Fibroblast of lung (primary cell): ENCODE results near the gene MEGF8.

Source experiments
- EZH2 ChIP-seq: IDR thresholded peaks from 2 replicates; pipeline ENCODE4 v1.5.1; 2012; ENCODE audit warnings: low read length, control low read depth, mild to moderate bottlenecking; ENCODE audit errors: missing control alignments
- TF ChIP-seq, protein P1 (sequence below), 2 donors: IDR thresholded peaks in 1 of 2; conservative IDR thresholded peaks in 1 of 2; 1 replicate in 1 of 2; 2 replicates in 1 of 2; pipeline ENCODE4 v1.5.1; 2011 to 2012; ENCODE audit warnings: low read length in 2 of 2, control low read depth in 1 of 2, inconsistent platforms in 1 of 2, low read depth in 1 of 2, mild to moderate bottlenecking in 1 of 2

DNA sequence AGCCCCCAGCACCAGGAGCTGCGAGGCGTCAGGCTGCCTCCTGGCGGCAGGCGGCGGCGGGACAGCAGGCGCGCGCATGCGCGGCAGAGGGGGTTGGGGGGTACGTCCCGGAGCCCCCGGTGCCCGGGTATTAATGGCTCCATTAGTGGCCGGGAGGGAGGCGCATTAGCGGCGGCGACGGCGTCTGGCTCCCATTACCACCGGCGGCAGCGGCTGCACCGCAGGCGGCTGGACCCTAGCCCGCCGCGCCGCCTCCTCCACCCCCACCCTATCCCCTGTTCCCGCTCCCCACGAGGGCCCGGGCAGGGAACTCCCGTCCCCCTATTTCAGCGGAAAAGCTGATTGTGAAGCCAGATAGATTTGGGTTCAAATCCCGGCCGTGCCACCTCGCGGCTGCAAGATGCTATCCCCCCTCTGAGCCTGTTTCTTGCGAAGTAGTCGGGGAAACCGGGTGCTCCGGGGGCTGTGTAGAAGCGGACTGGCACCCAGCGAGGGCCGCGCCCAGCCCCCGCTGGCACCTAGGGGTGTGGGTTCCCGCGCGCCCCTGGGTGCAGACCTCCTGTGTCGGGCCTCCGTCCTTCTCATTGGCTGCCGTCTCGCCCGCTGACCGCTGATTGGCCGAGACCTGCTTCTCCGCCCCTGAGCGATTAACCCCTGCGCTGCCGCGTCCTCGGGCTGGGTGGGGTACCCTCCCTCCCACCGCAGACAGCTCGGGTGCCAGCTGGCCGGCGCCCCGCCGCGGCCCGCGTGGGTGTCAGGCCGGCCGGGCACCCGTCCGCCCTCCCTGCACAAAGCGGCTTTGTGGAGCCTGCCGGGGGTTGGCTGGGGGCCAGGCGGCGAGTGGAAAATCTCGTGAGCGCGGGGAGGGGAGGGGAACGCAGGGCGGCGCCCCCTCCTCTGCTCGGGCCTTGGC lies 45.3 kb upstream of the MEGF8 start:
- TF ChIP-seq, protein P1, sequence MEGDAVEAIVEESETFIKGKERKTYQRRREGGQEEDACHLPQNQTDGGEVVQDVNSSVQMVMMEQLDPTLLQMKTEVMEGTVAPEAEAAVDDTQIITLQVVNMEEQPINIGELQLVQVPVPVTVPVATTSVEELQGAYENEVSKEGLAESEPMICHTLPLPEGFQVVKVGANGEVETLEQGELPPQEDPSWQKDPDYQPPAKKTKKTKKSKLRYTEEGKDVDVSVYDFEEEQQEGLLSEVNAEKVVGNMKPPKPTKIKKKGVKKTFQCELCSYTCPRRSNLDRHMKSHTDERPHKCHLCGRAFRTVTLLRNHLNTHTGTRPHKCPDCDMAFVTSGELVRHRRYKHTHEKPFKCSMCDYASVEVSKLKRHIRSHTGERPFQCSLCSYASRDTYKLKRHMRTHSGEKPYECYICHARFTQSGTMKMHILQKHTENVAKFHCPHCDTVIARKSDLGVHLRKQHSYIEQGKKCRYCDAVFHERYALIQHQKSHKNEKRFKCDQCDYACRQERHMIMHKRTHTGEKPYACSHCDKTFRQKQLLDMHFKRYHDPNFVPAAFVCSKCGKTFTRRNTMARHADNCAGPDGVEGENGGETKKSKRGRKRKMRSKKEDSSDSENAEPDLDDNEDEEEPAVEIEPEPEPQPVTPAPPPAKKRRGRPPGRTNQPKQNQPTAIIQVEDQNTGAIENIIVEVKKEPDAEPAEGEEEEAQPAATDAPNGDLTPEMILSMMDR (conservative IDR thresholded peaks at IDR 0.05 in 1 of 2, IDR thresholded peaks at IDR 0.05 in 1 of 2; ENCODE audit: low read depth in 1 of 2, low read length in 2 of 2): peak; percentile 73 to 76
- TF ChIP-seq EZH2: no peak
